ENCODE data around the gene RTBDN. TPM values are rescaled to one million over a fixed set of nuclear protein-coding genes. Genes with fewer than 3 reads are reported as not detected.
"Not testable (repeated sequence)": the region's sequence is repeated elsewhere in the genome, so short reads cannot be mapped to it uniquely, and the experiment has no call there.

The RTBDN gene
- total and polyA plus RNA-seq, 5 donors from 2014 or later = not detected

GRCh38 chr19:12799742-12800465, 34.5 kb downstream of the RTBDN start:
- DNase-seq (no peak), ATAC-seq (ENCODE audit: low read depth in 2 of 2) (no peak)
- Mint-ChIP-seq H3K27me3 (peaks cover 4% of the 10 kb centered on the region), H3K4me3 (peak overlapping the region; percentile 44 to 93 (median 90)), H3K9me3 (no peaks in the 10 kb centered on the region), H3K4me1 (peaks cover 4 to 42% (median 26%) of the 10 kb centered on the region in 4 donors), H3K36me3 (peaks cover 3% of the 10 kb centered on the region), H3K27ac (peak overlapping the region in 2 of 3 donors; percentile 20 to 63)
- Histone ChIP-seq H3K4me1 (ENCODE audit: control insufficient read depth, insufficient read depth, low read length, poor library complexity, severe bottlenecking) (peaks cover 37% of the 10 kb centered on the region), H3K27ac (ENCODE audit: insufficient read depth, low read length, poor library complexity, severe bottlenecking) (no peak overlapping the region), H3K27me3 (ENCODE audit: control insufficient read depth, insufficient read depth, low read length) (no peaks in the 10 kb centered on the region), H3K9me3 (ENCODE audit: control insufficient read depth in 2 of 2, low read length in 2 of 2) (no peaks in the 10 kb centered on the region), H3K4me3 (ENCODE audit: low read depth, low read length) (peak overlapping the region; percentile 73), H3K36me3 (ENCODE audit: control insufficient read depth, insufficient read depth, low read length) (no peaks in the 10 kb centered on the region)

- ATAC-seq (ENCODE audit: low read depth in 2 of 2); DNase-seq; H3K27ac ChIP-seq (ENCODE audit: insufficient read depth, low read length, poor library complexity, severe bottlenecking); H3K36me3 Mint-ChIP-seq; H3K4me3 ChIP-seq (ENCODE audit: low read depth, low read length); H3K27ac Mint-ChIP-seq; H3K27me3 ChIP-seq (ENCODE audit: control insufficient read depth, insufficient read depth, low read length); H3K9me3 Mint-ChIP-seq; H3K36me3 ChIP-seq (ENCODE audit: control insufficient read depth, insufficient read depth, low read length); H3K9me3 ChIP-seq (ENCODE audit: control insufficient read depth in 2 of 2, low read length in 2 of 2): not testable (repeated sequence)
- H3K4me1 Mint-ChIP-seq = peaks cover 13 to 52% (median 36%) of the 10 kb centered on the region in 4 donors
- peaks cover 16% of the 10 kb centered on the region for H3K27me3 Mint-ChIP-seq
- H3K4me1 ChIP-seq (ENCODE audit: control insufficient read depth, insufficient read depth, low read length, poor library complexity, severe bottlenecking) = peaks cover 51% of the 10 kb centered on the region
- peak overlapping the region in 2 of 4 donors; percentile 25 to 82 for H3K4me3 Mint-ChIP-seq
Observed at GRCh38 chr19:12797607-12798006, 36.8 kb downstream of the RTBDN start.

- Mint-ChIP-seq H3K27me3 (peaks cover 13% of the 10 kb centered on the region), H3K4me1 (peaks cover 10 to 47% (median 32%) of the 10 kb centered on the region in 4 donors)
Observed at GRCh38 chr19:12797141-12797587, 37.2 kb downstream of the RTBDN start.

GRCh38 chr19:12796146-12797071, 38.0 kb downstream of the RTBDN start:
- ATAC-seq (ENCODE audit: low read depth in 2 of 2) = peak in 1 of 2 donors; percentile 9

More at GRCh38 chr19:12797141-12797587, 37.2 kb downstream of the RTBDN start:
- Mint-ChIP-seq H3K4me3 (peak overlapping the region in 1 of 4 donors; percentile 86), H3K9me3 (peaks cover 0 to 11% (median 0%) of the 10 kb centered on the region in 7 donors), H3K27ac (no peak overlapping the region), H3K36me3 (peaks cover 3% of the 10 kb centered on the region)
- Histone ChIP-seq H3K27ac (ENCODE audit: insufficient read depth, low read length, poor library complexity, severe bottlenecking) (peak overlapping the region; percentile 66), H3K4me1 (ENCODE audit: control insufficient read depth, insufficient read depth, low read length, poor library complexity, severe bottlenecking) (peaks cover 46% of the 10 kb centered on the region), H3K4me3 (ENCODE audit: low read depth, low read length) (no peak overlapping the region), H3K27me3 (ENCODE audit: control insufficient read depth, insufficient read depth, low read length) (no peaks in the 10 kb centered on the region), H3K9me3 (ENCODE audit: control insufficient read depth in 2 of 2, low read length in 2 of 2) (no peaks in the 10 kb centered on the region), H3K36me3 (ENCODE audit: control insufficient read depth, insufficient read depth, low read length) (no peaks in the 10 kb centered on the region)
- no peak for ATAC-seq (ENCODE audit: low read depth in 2 of 2)
- no peak for DNase-seq

GRCh38 chr19:12794971-12795381, 39.4 kb downstream of the RTBDN start:
- Histone ChIP-seq H3K9me3 (ENCODE audit: control insufficient read depth in 2 of 2, low read length in 2 of 2) (no peaks in the 10 kb centered on the region), H3K27me3 (ENCODE audit: control insufficient read depth, insufficient read depth, low read length) (no peaks in the 10 kb centered on the region), H3K27ac (ENCODE audit: insufficient read depth, low read length, poor library complexity, severe bottlenecking) (peak overlapping the region; percentile 100), H3K4me3 (ENCODE audit: low read depth, low read length) (peak overlapping the region; percentile 80), H3K4me1 (ENCODE audit: control insufficient read depth, insufficient read depth, low read length, poor library complexity, severe bottlenecking) (peaks cover 42% of the 10 kb centered on the region), H3K36me3 (ENCODE audit: control insufficient read depth, insufficient read depth, low read length) (no peaks in the 10 kb centered on the region)
- DNase-seq = no peak
- ATAC-seq (ENCODE audit: low read depth in 2 of 2) = no peak
- H3K27me3 Mint-ChIP-seq = peaks cover 27% of the 10 kb centered on the region
- peaks cover 9 to 42% (median 27%) of the 10 kb centered on the region in 4 donors for H3K4me1 Mint-ChIP-seq
- H3K9me3 Mint-ChIP-seq = peaks cover 0 to 14% (median 0%) of the 10 kb centered on the region in 7 donors
- H3K4me3 Mint-ChIP-seq = peak overlapping the region; percentile 82 to 100 (median 97)
- peak overlapping the region; percentile 93 to 95 (median 94) for H3K27ac Mint-ChIP-seq
- H3K36me3 Mint-ChIP-seq = peaks cover 3% of the 10 kb centered on the region

More at GRCh38 chr19:12796146-12797071, 38.0 kb downstream of the RTBDN start:
- Histone ChIP-seq H3K27me3 (ENCODE audit: control insufficient read depth, insufficient read depth, low read length) (no peaks in the 10 kb centered on the region), H3K9me3 (ENCODE audit: control insufficient read depth in 2 of 2, low read length in 2 of 2) (no peaks in the 10 kb centered on the region), H3K36me3 (ENCODE audit: control insufficient read depth, insufficient read depth, low read length) (no peaks in the 10 kb centered on the region), H3K27ac (ENCODE audit: insufficient read depth, low read length, poor library complexity, severe bottlenecking) (peak overlapping the region; percentile 66), H3K4me1 (ENCODE audit: control insufficient read depth, insufficient read depth, low read length, poor library complexity, severe bottlenecking) (peaks cover 43% of the 10 kb centered on the region), H3K4me3 (ENCODE audit: low read depth, low read length) (peak overlapping the region; percentile 59)
- H3K27ac Mint-ChIP-seq = peak overlapping the region; percentile 95 to 97 (median 95)
- peak overlapping the region; percentile 83 to 89 (median 86) for H3K4me3 Mint-ChIP-seq
- peaks cover 0 to 11% (median 0%) of the 10 kb centered on the region in 7 donors for H3K9me3 Mint-ChIP-seq
- peaks cover 3% of the 10 kb centered on the region for H3K36me3 Mint-ChIP-seq
- H3K4me1 Mint-ChIP-seq = peaks cover 9 to 43% (median 31%) of the 10 kb centered on the region in 4 donors
- peak; percentile 67 to 86 (median 84) for DNase-seq
- H3K27me3 Mint-ChIP-seq = peaks cover 19% of the 10 kb centered on the region

GRCh38 chr19:12794196-12794941, 40.0 kb downstream of the RTBDN start:
- no peaks in the 10 kb centered on the region for H3K36me3 ChIP-seq (ENCODE audit: control insufficient read depth, insufficient read depth, low read length)
- H3K27ac Mint-ChIP-seq = peak overlapping the region; percentile 93 to 95 (median 94)
- peaks cover 0 to 14% (median 0%) of the 10 kb centered on the region in 7 donors for H3K9me3 Mint-ChIP-seq
- peak overlapping the region; percentile 82 to 100 (median 97) for H3K4me3 Mint-ChIP-seq
- no peaks in the 10 kb centered on the region for H3K9me3 ChIP-seq (ENCODE audit: control insufficient read depth in 2 of 2, low read length in 2 of 2)
- peak overlapping the region; percentile 80 for H3K4me3 ChIP-seq (ENCODE audit: low read depth, low read length)
- H3K4me1 Mint-ChIP-seq = peaks cover 9 to 42% (median 24%) of the 10 kb centered on the region in 4 donors
- no peaks in the 10 kb centered on the region for H3K36me3 Mint-ChIP-seq
- peaks cover 44% of the 10 kb centered on the region for H3K4me1 ChIP-seq (ENCODE audit: control insufficient read depth, insufficient read depth, low read length, poor library complexity, severe bottlenecking)
- DNase-seq (peak in 1 of 3 donors; percentile 38), ATAC-seq (ENCODE audit: low read depth in 2 of 2) (no peak)
- peak overlapping the region; percentile 100 for H3K27ac ChIP-seq (ENCODE audit: insufficient read depth, low read length, poor library complexity, severe bottlenecking)
- H3K27me3 ChIP-seq (ENCODE audit: control insufficient read depth, insufficient read depth, low read length) = no peaks in the 10 kb centered on the region
- H3K27me3 Mint-ChIP-seq = peaks cover 27% of the 10 kb centered on the region
